Heart left ventricle (tissue), 13 donors: ENCODE measurements around the gene CNTN5.

Source experiments
- POLR2A ChIP-seq, 2 donors: fragments of 450-650 bp; IDR thresholded peaks; one replicate each; pipeline ENCODE4 v1.6.1; 2017; ENCODE audit warnings: antibody characterized with exemption in 2 of 2, mild to moderate bottlenecking in 2 of 2, moderate library complexity in 2 of 2
- TF ChIP-seq, protein P1 (sequence below), 12 donors: fragments of 200-600 bp; sonication (generic) in 4 of 12; IDR thresholded peaks; one replicate each; pipeline versions ENCODE4 v1.5.0 to v1.8.0; 2018 to 2022; ENCODE audit warnings: antibody characterized with exemption in 12 of 12, mild to moderate bottlenecking in 5 of 12
- donor health status: ischemic (EF 13 %, LVEDD 7.1; RV severe dilation, severe dysfunction).
- donor health status: DM: no; HTN: yes; CAD: no.
- donor health status: DM: no; HTN: no; CAD: no.
- donor health status: ischemic (EF 25% LVEDD 6.9; RV normal size, moderate dysfunction).
- donor health status: ischemic (EF 25% LVEDD 5.7; RV mildly dilated, moderate dysfunction).
- donor health status: ischemic (EF 35%, LVEDD 5.7; RV mildly dilated, moderate dysfunction).
- donor health status: nonischemic (EF 11% LVEDD 7.7; RV severe dilation, severe dysfunction).
- donor health status: DM: yes; HTN: yes; CAD: no.
- donor health status: PGD.
- donor health status: ischemic (EF 29% LVEDD 5.4; RV normal size, mild dysfunction).
- donor health status: nonischemic (EF 23%, LVEDD 6.1; RV moderate dilation, normal function).

GRCh38 chr11:100133114-100133513, 1112.4 kb downstream of the CNTN5 start:
- TF ChIP-seq, protein P1, sequence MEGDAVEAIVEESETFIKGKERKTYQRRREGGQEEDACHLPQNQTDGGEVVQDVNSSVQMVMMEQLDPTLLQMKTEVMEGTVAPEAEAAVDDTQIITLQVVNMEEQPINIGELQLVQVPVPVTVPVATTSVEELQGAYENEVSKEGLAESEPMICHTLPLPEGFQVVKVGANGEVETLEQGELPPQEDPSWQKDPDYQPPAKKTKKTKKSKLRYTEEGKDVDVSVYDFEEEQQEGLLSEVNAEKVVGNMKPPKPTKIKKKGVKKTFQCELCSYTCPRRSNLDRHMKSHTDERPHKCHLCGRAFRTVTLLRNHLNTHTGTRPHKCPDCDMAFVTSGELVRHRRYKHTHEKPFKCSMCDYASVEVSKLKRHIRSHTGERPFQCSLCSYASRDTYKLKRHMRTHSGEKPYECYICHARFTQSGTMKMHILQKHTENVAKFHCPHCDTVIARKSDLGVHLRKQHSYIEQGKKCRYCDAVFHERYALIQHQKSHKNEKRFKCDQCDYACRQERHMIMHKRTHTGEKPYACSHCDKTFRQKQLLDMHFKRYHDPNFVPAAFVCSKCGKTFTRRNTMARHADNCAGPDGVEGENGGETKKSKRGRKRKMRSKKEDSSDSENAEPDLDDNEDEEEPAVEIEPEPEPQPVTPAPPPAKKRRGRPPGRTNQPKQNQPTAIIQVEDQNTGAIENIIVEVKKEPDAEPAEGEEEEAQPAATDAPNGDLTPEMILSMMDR (IDR thresholded peaks at IDR 0.05), result no peak
- no peak for TF ChIP-seq POLR2A (IDR thresholded peaks at IDR 0.05)
